Muscle of leg (tissue), 9 donors: ENCODE measurements around the gene SPNS2. TPM values are rescaled to one million over a fixed set of nuclear protein-coding genes. Genes with fewer than 3 reads are reported as not detected.

Source experiments
- polyA plus RNA-seq, 8 donors: library from polyadenylated mRNA; unstranded; fragments of 120-200 nt; gene quantifications; one replicate each; pipeline versions ENCODE4 v1.2.1 to v1.2.3, GENCODE V29; 2013; ENCODE audit warnings: inconsistent platforms in 1 of 8, low replicate concordance in 1 of 8; ENCODE audit not compliant: insufficient read length in 8 of 8, insufficient read depth in 1 of 8
- total RNA-seq: library from RNA; stranded (reverse); fragments of 120-200 nt; gene quantifications from one replicate; pipeline ENCODE4 v1.2.4, GENCODE V29; 2013

The SPNS2 gene
- total and polyA plus RNA-seq, 9 donors = 5.0 to 9.7 (median 8.2) TPM

Other genes starting within 250 kb of the SPNS2 start
- 21.1 TPM for gene ANKFY1, start 234.9 kb upstream of the SPNS2 start, total RNA-seq
- gene ANKFY1, start 234.9 kb upstream of the SPNS2 start, polyA plus RNA-seq = 10 to 100 TPM; 22.1 to 36.5 (median 28.2) TPM
- gene UBE2G1, start 132.2 kb upstream of the SPNS2 start, total RNA-seq = 54.4 TPM
- gene UBE2G1, start 132.2 kb upstream of the SPNS2 start, polyA plus RNA-seq = 10 to 100 TPM; 57.3 to 73.9 (median 66.9) TPM
- gene SPNS3, start 64.9 kb upstream of the SPNS2 start, total RNA-seq = 0.44 TPM
- under 1 TPM; 0.17 to 1.00 (median 0.35) TPM for gene SPNS3, start 64.9 kb upstream of the SPNS2 start, polyA plus RNA-seq
- 25.5 TPM for gene MYBBP1A, start 56.5 kb downstream of the SPNS2 start, total RNA-seq
- gene MYBBP1A, start 56.5 kb downstream of the SPNS2 start, polyA plus RNA-seq = 10 to 100 TPM; 32.9 to 42.3 (median 36.5) TPM
- gene GGT6, start 61.7 kb downstream of the SPNS2 start, total RNA-seq = 0.04 TPM
- gene GGT6, start 61.7 kb downstream of the SPNS2 start, polyA plus RNA-seq = 1 to 10 TPM in 1 of 8 donors, under 1 TPM in 7; 0.05 to 3.2 (median 0.15) TPM
- 88.9 TPM for gene SMTNL2, start 85.6 kb downstream of the SPNS2 start, total RNA-seq
- 100 to 1,000 TPM in 5 of 8 donors, 10 to 100 TPM in 3; 67.9 to 157 (median 113) TPM for gene SMTNL2, start 85.6 kb downstream of the SPNS2 start, polyA plus RNA-seq
- gene ALOX15, start 142.8 kb downstream of the SPNS2 start, total RNA-seq = 0.18 TPM
- gene ALOX15, start 142.8 kb downstream of the SPNS2 start, polyA plus RNA-seq = 1 to 10 TPM in 1 of 8 donors, under 1 TPM in 7; 0.07 to 1.4 (median 0.35) TPM
- 13.5 TPM for gene PELP1, start 205.3 kb downstream of the SPNS2 start, total RNA-seq
- 10 to 100 TPM; 27.1 to 39.2 (median 34.3) TPM for gene PELP1, start 205.3 kb downstream of the SPNS2 start, polyA plus RNA-seq
- 12.9 TPM for gene ARRB2, start 211.8 kb downstream of the SPNS2 start, total RNA-seq
- gene ARRB2, start 211.8 kb downstream of the SPNS2 start, polyA plus RNA-seq = 10 to 100 TPM; 16.5 to 29.1 (median 21.3) TPM
- gene MED11, start 232.5 kb downstream of the SPNS2 start, total RNA-seq = 21.9 TPM
- 10 to 100 TPM; 14.4 to 20.2 (median 17.3) TPM for gene MED11, start 232.5 kb downstream of the SPNS2 start, polyA plus RNA-seq
- gene ZMYND15, start 241.0 kb downstream of the SPNS2 start, total RNA-seq = 0.27 TPM
- gene ZMYND15, start 241.0 kb downstream of the SPNS2 start, polyA plus RNA-seq = under 1 TPM; 0.15 to 0.79 (median 0.36) TPM
- 1.7 TPM for gene CXCL16, start 241.0 kb downstream of the SPNS2 start, total RNA-seq
- gene CXCL16, start 241.0 kb downstream of the SPNS2 start, polyA plus RNA-seq = 1 to 10 TPM; 2.9 to 8.3 (median 4.7) TPM